RWPE1 (cell line): Measurements from ENCODE around the gene CPAMD8.
A peak's percentile ranks its signal among the peaks of the same experiment; 100 is the strongest.

Source experiments
- CTCF ChIA-PET: fragments of 350-600 bp; sonication (Branson Sonifier 250); formaldehyde crosslinking; extraction: SDS; loops from one replicate; lab custom pipeline; 2021; lab: Yijun Ruan, JAX
- POLR2A ChIA-PET: fragments of 400-600 bp; formaldehyde crosslinking; extraction: SDS; loops from one replicate; lab custom pipeline; 2020; ENCODE audit warnings: antibody characterized with exemption; ENCODE audit not compliant: low non-redundant PET; lab: Yijun Ruan, JAX
- DNase-seq: peaks from one replicate; pipeline ENCODE4 v3.0.0; 2012; ENCODE audit warnings: low spot score
- H3K27ac ChIP-seq: fragments of 450-650 bp; 2 replicates; pipeline ENCODE4 v1.5.1; 2017
- TF ChIP-seq, protein P1 (sequence below): fragments of 450-650 bp; conservative IDR thresholded peaks from 2 replicates; pipeline ENCODE4 v1.5.1; 2017; ENCODE audit warnings: low read depth, mild to moderate bottlenecking

Gene CPAMD8

DNA sequence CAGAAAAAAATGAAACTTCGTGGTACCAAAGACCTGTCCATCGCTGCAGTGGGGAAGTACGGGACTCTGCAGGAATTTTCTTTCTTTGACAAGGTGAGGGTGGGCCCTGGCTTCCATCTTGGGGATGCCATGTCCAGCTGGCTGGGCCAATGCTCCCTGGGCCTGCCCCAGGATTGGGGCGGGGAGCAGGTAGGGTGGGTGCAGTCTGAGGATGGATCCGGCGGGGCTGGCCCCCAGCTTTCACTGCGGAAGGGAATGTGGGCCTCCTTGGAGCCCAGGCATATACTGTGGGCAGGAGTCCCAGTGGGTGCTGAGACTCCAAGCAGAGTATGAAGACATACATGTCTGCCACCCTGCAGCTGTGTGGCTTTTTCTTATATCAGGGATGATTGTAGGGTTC is 173.5 kb downstream of the CPAMD8 start:
- ChIA-PET POLR2A (no interaction called here), CTCF (no interaction called here)
- no peak for DNase-seq
- no peak overlapping the region for H3K27ac ChIP-seq
- TF ChIP-seq, protein P1, sequence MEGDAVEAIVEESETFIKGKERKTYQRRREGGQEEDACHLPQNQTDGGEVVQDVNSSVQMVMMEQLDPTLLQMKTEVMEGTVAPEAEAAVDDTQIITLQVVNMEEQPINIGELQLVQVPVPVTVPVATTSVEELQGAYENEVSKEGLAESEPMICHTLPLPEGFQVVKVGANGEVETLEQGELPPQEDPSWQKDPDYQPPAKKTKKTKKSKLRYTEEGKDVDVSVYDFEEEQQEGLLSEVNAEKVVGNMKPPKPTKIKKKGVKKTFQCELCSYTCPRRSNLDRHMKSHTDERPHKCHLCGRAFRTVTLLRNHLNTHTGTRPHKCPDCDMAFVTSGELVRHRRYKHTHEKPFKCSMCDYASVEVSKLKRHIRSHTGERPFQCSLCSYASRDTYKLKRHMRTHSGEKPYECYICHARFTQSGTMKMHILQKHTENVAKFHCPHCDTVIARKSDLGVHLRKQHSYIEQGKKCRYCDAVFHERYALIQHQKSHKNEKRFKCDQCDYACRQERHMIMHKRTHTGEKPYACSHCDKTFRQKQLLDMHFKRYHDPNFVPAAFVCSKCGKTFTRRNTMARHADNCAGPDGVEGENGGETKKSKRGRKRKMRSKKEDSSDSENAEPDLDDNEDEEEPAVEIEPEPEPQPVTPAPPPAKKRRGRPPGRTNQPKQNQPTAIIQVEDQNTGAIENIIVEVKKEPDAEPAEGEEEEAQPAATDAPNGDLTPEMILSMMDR = no peak

GRCh38 chr19:16851031-16851712 is 175.4 kb downstream of the CPAMD8 start:
- CTCF ChIA-PET = interaction anchor here (0.6 kb wide), 1 partner anchor 44 kb away, joined by 3 read pairs; no protein-coding TSS in a partner anchor
- TF ChIP-seq, protein P1 = no peak
- POLR2A ChIA-PET = interaction anchor here (0.6 kb wide), 1 partner anchor 9 kb away, joined by 3 read pairs; no protein-coding TSS in a partner anchor
- no peak for DNase-seq
- H3K27ac ChIP-seq = no peak overlapping the region

GRCh38 chr19:16850133-16850532 is 176.5 kb downstream of the CPAMD8 start:
- ChIA-PET POLR2A (no interaction called here), CTCF (interaction anchor here (1.1 kb wide), 1 partner anchor 78 kb away, joined by 4 read pairs; no protein-coding TSS in a partner anchor)
- no peak overlapping the region for H3K27ac ChIP-seq
- no peak for DNase-seq
- TF ChIP-seq, protein P1 = no peak

GRCh38 chr19:16849168-16849567 is 177.4 kb downstream of the CPAMD8 start:
- POLR2A ChIA-PET = no interaction called here
- TF ChIP-seq, protein P1 = no peak
- H3K27ac ChIP-seq = no peak overlapping the region
- DNase-seq = peak; percentile 27
- CTCF ChIA-PET = interaction anchor here (0.6 to 1.1 kb wide), 3 partner anchors 45 to 109 kb away, joined by 3 to 4 read pairs (median 3); no protein-coding TSS in a partner anchor

DNA sequence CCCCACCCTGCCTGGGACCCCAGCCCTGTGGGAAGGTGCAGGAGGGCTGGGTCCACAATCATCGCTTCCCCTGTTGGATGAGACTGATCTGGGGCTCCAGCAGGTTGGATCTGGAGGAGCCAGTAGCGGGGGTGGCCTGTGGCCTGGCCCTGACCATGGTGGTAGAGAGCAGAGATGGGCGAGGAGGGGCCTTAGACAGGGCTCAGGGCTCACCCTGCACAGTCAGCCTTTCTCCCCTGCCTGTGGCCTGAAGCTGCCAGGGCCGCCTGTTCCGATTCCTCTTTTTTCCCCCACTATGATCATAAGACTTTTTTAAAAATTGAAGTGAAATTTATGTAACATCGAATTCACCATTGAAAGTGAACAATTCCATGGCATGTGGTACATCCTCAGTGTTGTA is 179.2 kb downstream of the CPAMD8 start:
- TF ChIP-seq, protein P1 = no peak
- no peak for DNase-seq
- H3K27ac ChIP-seq = peak overlapping the region; percentile 18
- ChIA-PET CTCF (no interaction called here), POLR2A (no interaction called here)

DNA sequence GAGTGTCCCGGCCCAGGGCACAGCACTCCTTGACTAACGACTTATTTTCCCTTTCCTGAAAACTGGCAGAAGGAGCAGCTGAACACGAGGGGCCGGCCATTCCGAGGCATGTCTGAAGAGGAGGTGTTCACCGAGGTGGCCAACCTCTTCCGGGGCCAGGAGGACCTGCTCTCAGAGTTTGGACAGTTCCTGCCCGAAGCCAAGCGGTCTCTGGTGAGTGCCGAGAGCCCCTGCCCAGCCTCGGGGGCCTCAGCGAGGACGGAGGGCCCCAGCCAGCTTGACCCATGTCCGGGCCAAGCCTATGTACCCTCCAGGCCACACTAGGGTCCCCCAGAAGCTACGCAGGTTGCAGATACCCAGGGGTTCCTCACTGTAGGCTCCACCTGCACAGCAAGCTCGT is 179.7 kb downstream of the CPAMD8 start:
- TF ChIP-seq, protein P1 = no peak
- ChIA-PET POLR2A (no interaction called here), CTCF (no interaction called here)
- DNase-seq = no peak
- peak overlapping the region; percentile 18 for H3K27ac ChIP-seq
